ENCODE measurements around the gene UBE2F.

UBE2F gene

GRCh38 chr2:238025741-238026360, 59.0 kb downstream of the UBE2F start:
- no peak for TF ChIP-seq TAF1 (IDR thresholded peaks at IDR 0.05; ENCODE audit: borderline replicate concordance, insufficient read depth, low read length)
- no peak for TF ChIP-seq POLR2AphosphoS5 (IDR thresholded peaks at IDR 0.05; ENCODE audit: low read depth, low read length)
- no peak for TF ChIP-seq FOXP2 (optimal IDR thresholded peaks at IDR 0.05; ENCODE audit: borderline replicate concordance, extremely low read depth, extremely low read length, insufficient read depth)
- no peak for TF ChIP-seq REST (IDR thresholded peaks at IDR 0.05; ENCODE audit: insufficient read depth in 1 of 2, low read depth in 2 of 2, low read length in 2 of 2)
- no peak for TF ChIP-seq SIN3A (IDR thresholded peaks at IDR 0.05; ENCODE audit: borderline replicate concordance, insufficient read depth, low read length)

GRCh38 chr2:238027058-238027457, 60.2 kb downstream of the UBE2F start:
- TF ChIP-seq FOXP2 (optimal IDR thresholded peaks at IDR 0.05; ENCODE audit: borderline replicate concordance, extremely low read depth, extremely low read length, insufficient read depth) (no peak), TAF1 (IDR thresholded peaks at IDR 0.05; ENCODE audit: borderline replicate concordance, insufficient read depth, low read length) (no peak), REST (IDR thresholded peaks at IDR 0.05; ENCODE audit: insufficient read depth in 1 of 2, low read depth in 2 of 2, low read length in 2 of 2) (no peak), SIN3A (IDR thresholded peaks at IDR 0.05; ENCODE audit: borderline replicate concordance, insufficient read depth, low read length) (no peak), POLR2AphosphoS5 (IDR thresholded peaks at IDR 0.05; ENCODE audit: low read depth, low read length) (no peak)

GRCh38 chr2:238027591-238028415, 61.0 kb downstream of the UBE2F start:
- no peak for TF ChIP-seq REST (IDR thresholded peaks at IDR 0.05; ENCODE audit: insufficient read depth in 1 of 2, low read depth in 2 of 2, low read length in 2 of 2)
- TF ChIP-seq FOXP2 (optimal IDR thresholded peaks at IDR 0.05; ENCODE audit: borderline replicate concordance, extremely low read depth, extremely low read length, insufficient read depth), result no peak
- TF ChIP-seq POLR2AphosphoS5 (IDR thresholded peaks at IDR 0.05; ENCODE audit: low read depth, low read length), result no peak
- TF ChIP-seq SIN3A (IDR thresholded peaks at IDR 0.05; ENCODE audit: borderline replicate concordance, insufficient read depth, low read length), result no peak
- no peak for TF ChIP-seq TAF1 (IDR thresholded peaks at IDR 0.05; ENCODE audit: borderline replicate concordance, insufficient read depth, low read length)

- TF ChIP-seq SIN3A (IDR thresholded peaks at IDR 0.05; ENCODE audit: borderline replicate concordance, insufficient read depth, low read length) (no peak), REST (IDR thresholded peaks at IDR 0.05; ENCODE audit: insufficient read depth in 1 of 2, low read depth in 2 of 2, low read length in 2 of 2) (no peak), TAF1 (IDR thresholded peaks at IDR 0.05; ENCODE audit: borderline replicate concordance, insufficient read depth, low read length) (no peak), POLR2AphosphoS5 (IDR thresholded peaks at IDR 0.05; ENCODE audit: low read depth, low read length) (no peak), FOXP2 (optimal IDR thresholded peaks at IDR 0.05; ENCODE audit: borderline replicate concordance, extremely low read depth, extremely low read length, insufficient read depth) (no peak)
Observed at GRCh38 chr2:238029853-238030252, 63.0 kb downstream of the UBE2F start.
